Activated T-cell treated with anti-CD3 and anti-CD28 coated beads, Interleukin-2, amount 50 U/mL, for 48 hours (primary cell): ENCODE results near the gene SEC24C.
A peak's percentile ranks its signal among the peaks of the same experiment; 100 is the strongest.
"Not testable (repeated sequence)": the region's sequence is repeated elsewhere in the genome, so short reads cannot be mapped to it uniquely, and the experiment has no call there.

Source experiments
- DNase-seq, 2 experiments: peaks; one replicate each; pipeline ENCODE4 v3.0.0-alpha.2; 2020

The SEC24C gene

GRCh38 chr10:73773152-73773879 is 29.1 kb downstream of the SEC24C start:
- DNase-seq = peak; percentile 42 to 48

- no peak for DNase-seq
Observed at GRCh38 chr10:73774637-73775036, 30.5 kb downstream of the SEC24C start.

- no peak for DNase-seq
Observed at GRCh38 chr10:73779018-73779417, 34.8 kb downstream of the SEC24C start.

DNA sequence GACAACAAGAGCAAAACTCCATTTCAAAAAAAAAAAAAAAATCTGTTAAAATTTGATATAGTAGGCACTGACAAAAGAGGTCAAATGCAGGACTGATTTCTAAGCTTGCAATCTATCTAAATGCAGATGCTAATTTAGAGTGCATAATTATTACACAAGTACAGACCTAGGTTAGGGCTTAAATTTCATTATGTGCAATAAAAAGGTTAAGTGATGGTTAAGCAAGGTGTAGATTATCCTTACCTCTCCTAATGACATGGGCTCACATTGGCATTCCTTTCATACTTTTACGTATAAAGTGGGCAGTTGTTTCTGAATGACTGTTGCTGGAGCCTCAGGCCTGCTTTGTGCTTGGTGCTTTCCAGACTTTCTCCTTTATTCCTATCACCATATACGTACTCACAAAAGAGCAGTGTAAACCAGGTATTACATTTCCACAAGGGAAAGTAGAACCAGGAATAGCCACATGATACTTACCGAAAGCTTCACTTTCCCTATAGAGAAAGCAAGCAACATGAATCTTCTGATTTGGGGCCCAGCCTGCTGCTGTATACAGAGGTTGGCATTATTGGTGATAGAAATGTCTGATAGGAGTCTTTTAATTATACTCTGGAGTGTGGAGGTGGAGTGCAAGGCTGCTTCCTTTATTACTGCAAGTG is 35.5 kb downstream of the SEC24C start:
- no peak for DNase-seq

DNA sequence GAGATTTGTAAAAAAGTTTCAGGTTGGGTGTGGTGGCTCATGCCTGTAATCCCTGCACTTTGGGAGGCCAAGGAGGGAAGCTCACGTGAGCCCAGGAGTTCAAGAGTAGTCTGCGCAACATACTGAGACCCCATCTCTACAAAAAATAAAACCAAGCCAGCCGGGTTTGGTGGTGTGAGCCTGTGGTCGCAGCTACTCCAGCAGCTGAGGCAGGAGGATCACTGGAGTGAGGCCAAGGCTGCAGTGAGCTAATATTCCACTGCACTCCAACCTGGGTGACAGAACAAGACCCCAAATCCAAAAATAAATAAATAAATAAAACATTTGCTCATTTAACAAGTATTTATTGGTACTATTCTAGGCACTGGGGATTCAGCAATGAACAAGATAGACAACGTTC is 36.1 kb downstream of the SEC24C start:
- DNase-seq = no peak

DNA sequence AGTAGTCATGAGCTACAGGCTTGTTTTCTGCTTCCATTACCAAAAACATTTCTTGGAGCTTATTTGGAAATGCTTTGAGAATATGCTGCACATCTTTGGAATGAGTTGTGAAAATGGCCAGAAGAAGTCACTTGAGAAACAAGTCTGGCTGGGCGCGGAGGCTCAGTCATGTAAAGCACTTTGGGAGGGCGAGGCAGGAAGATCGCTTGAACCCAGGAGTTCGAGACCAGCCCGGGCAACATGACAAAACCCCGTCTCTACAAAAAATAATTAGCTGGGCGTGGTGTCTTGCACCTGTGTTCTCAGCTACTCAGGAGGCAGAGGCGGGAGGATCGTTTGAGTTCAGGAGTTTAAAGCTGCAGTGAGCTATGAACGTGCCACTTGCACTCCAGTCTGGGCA is 36.8 kb downstream of the SEC24C start:
- no peak for DNase-seq

DNA sequence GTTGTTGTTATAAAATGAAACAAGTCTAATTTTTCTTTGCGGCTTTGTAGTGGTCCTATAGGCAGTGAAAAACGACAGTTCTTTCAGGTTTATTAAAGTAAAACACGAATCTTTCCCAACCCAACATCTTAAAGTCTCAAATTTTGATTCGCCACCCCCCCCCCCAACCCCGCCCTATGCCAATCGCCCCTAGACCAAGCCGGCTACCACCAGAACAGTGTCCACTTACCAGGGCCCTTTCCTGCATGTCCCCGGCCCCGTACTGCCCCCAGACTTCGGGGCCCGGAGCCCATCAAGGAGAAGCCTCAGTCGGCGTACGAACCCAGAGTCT is 37.3 kb downstream of the SEC24C start:
- DNase-seq = no peak

GRCh38 chr10:73781879-73782748 is 37.9 kb downstream of the SEC24C start, which contains the start of gene CHCHD1:
CHCHD1 (plus strand) TSS chr10:73782048; CDS start chr10:73782076, 28 bp downstream.
- DNase-seq = peak; percentile 95 to 96

- DNase-seq = no peak
Observed at GRCh38 chr10:73782749-73783085, 38.5 kb downstream of the SEC24C start.

- peak; percentile 89 to 90 for DNase-seq
Observed at GRCh38 chr10:73785211-73785720, 41.1 kb downstream of the SEC24C start, which contains the start of gene ZSWIM8. ZSWIM8 (plus strand) TSS chr10:73785606; CDS start chr10:73785879, 273 bp downstream.

GRCh38 chr10:73785721-73786511 is 41.7 kb downstream of the SEC24C start:
- DNase-seq = peak; percentile 62 to 65

- no peak for DNase-seq
Observed at GRCh38 chr10:73786512-73786885, 42.3 kb downstream of the SEC24C start.

DNA sequence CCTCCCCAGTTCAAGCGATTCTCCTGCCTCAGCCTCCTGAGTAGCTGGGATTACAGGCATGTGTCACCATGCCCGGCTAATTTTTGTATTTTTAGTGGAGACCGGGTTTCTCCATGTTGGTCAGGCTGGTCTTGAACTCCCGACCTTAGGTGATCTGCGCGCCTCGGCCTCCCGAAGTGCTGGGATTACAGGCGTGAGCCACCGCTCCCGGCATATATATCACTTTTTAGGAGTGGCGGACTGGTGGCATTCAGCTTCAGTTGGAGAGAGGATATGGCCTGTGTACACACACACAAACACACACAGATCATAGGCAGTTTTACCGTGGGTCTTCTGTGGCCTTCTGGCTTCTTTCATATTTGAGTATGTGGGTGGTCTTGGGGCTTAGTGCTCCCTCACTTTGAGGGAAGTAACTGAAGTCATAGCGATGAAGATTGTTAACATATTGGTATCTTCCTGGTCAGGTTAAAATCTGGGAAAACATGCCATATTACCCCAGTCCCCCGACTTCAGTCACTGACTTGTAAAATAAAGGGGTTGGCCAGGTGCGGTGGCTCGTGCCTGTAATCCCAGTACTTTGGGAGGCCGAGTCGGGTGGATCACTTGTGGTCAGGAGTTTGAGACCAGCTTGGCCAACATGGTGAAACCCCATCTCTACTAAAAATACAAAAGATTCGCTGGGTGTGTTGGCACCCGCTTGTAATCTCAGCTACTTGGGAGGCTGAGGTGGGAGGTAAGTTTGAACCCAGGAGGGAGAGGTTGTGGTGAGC is 43.0 kb downstream of the SEC24C start:
- not testable (repeated sequence) for DNase-seq

DNA sequence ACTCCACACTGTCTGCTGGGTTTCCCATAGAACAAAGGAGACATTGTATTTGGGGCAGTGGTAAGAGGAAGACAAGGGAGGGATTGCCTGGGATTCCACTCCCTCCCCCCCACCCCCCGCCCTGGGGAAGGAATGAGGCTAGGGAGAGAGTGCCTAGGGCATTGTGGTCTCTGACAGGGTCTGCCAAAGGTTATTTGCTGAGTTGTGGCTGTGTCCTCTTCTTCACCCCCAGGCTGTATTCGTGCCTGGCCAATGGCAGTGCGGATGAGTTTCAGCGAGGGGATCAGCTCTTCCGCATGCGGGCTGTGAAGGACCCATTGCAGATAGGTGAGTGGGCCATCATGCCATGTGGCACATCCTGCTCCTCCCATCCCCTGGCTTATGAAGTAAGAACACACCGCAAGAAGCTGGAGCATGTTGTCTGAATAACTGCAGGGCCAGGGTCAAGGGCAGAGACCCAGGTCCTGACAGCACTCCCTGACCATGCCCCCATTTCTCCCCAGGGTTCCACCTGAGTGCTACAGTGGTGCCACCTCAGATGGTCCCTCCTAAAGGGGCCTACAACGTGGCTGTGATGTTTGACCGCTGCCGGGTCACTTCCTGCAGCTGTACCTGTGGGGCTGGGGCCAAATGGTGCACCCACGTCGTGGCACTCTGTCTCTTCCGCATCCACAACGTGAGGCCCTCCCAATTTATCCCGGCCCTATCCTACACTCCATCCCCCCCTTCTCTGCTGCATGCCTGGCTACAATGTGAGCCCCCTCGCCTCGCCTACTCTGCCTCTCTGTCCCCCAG is 44.9 kb downstream of the SEC24C start:
- DNase-seq = no peak

DNA sequence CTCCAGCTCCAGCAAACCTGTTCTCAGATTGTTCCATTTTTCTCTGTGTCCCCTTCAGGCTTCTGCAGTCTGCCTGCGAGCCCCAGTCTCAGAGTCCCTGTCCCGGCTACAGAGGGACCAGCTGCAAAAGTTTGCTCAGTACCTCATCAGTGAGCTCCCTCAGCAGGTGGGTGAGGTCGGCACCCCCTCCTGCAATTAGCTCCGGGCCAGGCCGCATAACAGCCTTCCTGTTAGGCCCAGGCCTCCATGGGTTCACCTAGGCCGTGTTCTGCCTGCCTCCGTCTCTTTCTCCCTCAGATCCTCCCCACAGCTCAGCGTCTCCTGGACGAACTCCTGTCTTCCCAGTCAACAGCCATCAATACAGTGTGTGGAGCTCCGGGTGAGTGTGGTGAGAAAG is 45.5 kb downstream of the SEC24C start:
- DNase-seq = no peak

GRCh38 chr10:73790886-73791625 is 46.9 kb downstream of the SEC24C start:
- no peak for DNase-seq

- no peak for DNase-seq
Observed at GRCh38 chr10:73791871-73792400, 47.8 kb downstream of the SEC24C start.

- no peak for DNase-seq
Observed at GRCh38 chr10:73793456-73793855, 49.3 kb downstream of the SEC24C start.

DNA sequence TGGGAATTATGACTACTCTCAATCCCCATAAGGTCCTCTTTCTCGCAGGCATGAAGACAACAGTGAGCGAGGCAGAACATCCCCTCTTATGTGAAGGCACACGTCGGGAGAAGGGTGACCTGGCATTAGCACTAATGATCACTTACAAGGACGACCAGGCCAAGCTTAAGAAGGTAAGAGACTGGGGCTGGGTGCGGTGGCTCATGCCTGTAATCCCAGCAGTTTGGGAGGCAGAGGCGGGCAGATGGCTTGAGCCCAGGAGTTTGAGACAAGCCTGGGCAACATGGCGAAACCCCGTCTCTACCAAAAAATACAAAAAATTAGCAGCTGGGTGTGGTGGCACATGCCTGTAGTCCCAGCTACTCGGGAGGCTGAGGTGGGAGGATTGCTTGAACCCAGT is 51.3 kb downstream of the SEC24C start:
- DNase-seq = not testable (repeated sequence)

DNA sequence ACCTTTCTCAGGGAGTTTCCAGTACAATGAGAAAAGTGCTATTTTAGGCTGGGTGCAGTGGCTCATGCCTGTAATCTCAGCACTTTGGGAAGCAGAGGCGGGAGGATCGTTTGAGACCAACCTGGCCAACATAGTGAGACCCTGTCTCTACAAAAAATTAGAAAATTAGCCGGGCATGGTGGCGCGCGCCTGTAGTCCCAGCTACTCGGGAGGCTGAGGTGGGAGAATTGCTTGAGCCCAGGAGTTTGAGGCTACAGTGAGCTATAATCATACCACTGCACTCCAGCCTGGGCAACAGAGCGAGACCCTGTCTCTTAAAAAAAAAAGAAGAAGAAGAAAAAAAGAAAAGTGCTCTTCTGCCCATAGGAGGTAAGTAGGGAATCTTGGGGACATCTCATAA is 51.9 kb downstream of the SEC24C start:
- not testable (repeated sequence) for DNase-seq
